DND-41 (cell line): Measurements from ENCODE around the gene CCDC92B.

Experiments used
- EZH2 ChIP-seq: IDR thresholded peaks from 3 replicates; pipeline ENCODE4 v1.6.1; 2012; ENCODE audit warnings: borderline replicate concordance, low read depth, mild to moderate bottlenecking, moderate library complexity, low read length, inconsistent platforms; ENCODE audit not compliant: severe bottlenecking
- TF ChIP-seq, protein P1 (sequence below): IDR thresholded peaks from 2 replicates; pipeline ENCODE4 v1.5.1; 2012; ENCODE audit warnings: borderline replicate concordance, low read length, moderate library complexity, mild to moderate bottlenecking; ENCODE audit not compliant: poor library complexity, severe bottlenecking; ENCODE audit errors: extremely low read depth

DNA sequence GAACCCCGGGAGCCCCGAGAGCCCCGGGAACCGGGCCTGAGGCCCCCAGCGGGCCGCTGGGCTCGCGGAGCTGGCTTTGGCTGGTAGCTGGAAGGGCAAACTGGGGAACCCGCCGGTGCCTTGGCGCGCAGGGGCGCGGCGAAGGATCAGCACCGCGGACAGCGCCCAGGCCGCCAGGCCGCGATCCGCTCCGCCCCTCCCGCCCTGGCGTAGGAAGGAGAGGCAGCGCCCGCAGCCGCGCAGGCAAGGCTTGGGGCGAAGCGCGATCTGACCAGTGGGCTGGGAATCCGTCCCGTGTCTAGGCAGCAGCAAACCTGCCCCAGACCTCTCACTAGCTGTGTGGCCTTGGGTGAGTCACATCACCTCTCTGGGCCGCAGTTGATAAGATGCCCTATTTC lies 331 bp upstream of the CCDC92B start:
- TF ChIP-seq, protein P1, sequence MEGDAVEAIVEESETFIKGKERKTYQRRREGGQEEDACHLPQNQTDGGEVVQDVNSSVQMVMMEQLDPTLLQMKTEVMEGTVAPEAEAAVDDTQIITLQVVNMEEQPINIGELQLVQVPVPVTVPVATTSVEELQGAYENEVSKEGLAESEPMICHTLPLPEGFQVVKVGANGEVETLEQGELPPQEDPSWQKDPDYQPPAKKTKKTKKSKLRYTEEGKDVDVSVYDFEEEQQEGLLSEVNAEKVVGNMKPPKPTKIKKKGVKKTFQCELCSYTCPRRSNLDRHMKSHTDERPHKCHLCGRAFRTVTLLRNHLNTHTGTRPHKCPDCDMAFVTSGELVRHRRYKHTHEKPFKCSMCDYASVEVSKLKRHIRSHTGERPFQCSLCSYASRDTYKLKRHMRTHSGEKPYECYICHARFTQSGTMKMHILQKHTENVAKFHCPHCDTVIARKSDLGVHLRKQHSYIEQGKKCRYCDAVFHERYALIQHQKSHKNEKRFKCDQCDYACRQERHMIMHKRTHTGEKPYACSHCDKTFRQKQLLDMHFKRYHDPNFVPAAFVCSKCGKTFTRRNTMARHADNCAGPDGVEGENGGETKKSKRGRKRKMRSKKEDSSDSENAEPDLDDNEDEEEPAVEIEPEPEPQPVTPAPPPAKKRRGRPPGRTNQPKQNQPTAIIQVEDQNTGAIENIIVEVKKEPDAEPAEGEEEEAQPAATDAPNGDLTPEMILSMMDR: no peak
- no peak for TF ChIP-seq EZH2
